Activated T-helper 1 cell treated with anti-CD3 and anti-CD28 coated beads, Interleukin-12 subunit alpha, Interleukin-12 subunit beta, Interleukin-2, Interleukin-4 antibody, amounts not matched to agents 30 ng/mL and 10 ng/mL and 1 ng/mL, durations not matched to agents 14 hours and 24 hours and 36 hours (primary cell): ENCODE measurements around the gene LPXN. TPM values are rescaled to one million over a fixed set of nuclear protein-coding genes. Genes with fewer than 3 reads are reported as not detected.

ENCODE experiments used
- DNase-seq: peaks from one replicate; pipeline ENCODE4 v3.0.0; 2021; ENCODE audit warnings: low spot score
- H3K27ac Mint-ChIP-seq: one replicate; pipeline ENCODE4 v1.8.0; 2021; ENCODE audit warnings: mild to moderate bottlenecking, mixed read lengths
- H3K27me3 Mint-ChIP-seq: one replicate; pipeline ENCODE4 v1.8.0; 2022; ENCODE audit warnings: mild to moderate bottlenecking, moderate library complexity, mixed read lengths; ENCODE audit not compliant: insufficient read depth
- H3K36me3 Mint-ChIP-seq: one replicate; pipeline ENCODE4 v1.8.0; 2021; ENCODE audit warnings: low read depth, mixed read lengths
- H3K4me1 Mint-ChIP-seq: one replicate; pipeline ENCODE4 v1.8.0; 2021; ENCODE audit warnings: low read depth, mixed read lengths
- H3K4me3 Mint-ChIP-seq: one replicate; pipeline ENCODE4 v1.8.0; 2021; ENCODE audit warnings: mild to moderate bottlenecking, moderate library complexity, mixed read lengths
- H3K9me3 Mint-ChIP-seq: one replicate; pipeline ENCODE4 v1.8.0; 2021; ENCODE audit warnings: mixed read lengths
- intact Hi-C: fragments of 100-400 bp; cut with micrococcal nuclease; formaldehyde crosslinking; loops from one replicate; pipeline ENCODE4 v1.15.1; 2024
- total RNA-seq: library from RNA; stranded (reverse); gene quantifications from 2 replicates; pipeline ENCODE4 v1.2.3, GENCODE V29; 2022

LPXN gene
- total RNA-seq = 70.4 and 73.6 TPM in 2 replicates

- Mint-ChIP-seq H3K27me3 (no peaks in the 10 kb centered on the region), H3K27ac (peak within 1 kb of the TSS; percentile 100), H3K36me3 (peaks cover 11% of the 10 kb centered on the region), H3K4me1 (peaks cover 66% of the 10 kb centered on the region), H3K9me3 (no peaks in the 10 kb centered on the region), H3K4me3 (peak within 1 kb of the TSS; percentile 90)
- DNase-seq = peak; percentile 45
- intact Hi-C loops = loop anchor here (2.0 to 10.0 kb wide), 7 partner anchors 632 to 1282 kb away; partner anchors contain the start of genes P2RX3, SLC43A3, SSRP1 and STX3
Observed at GRCh38 chr11:58575377-58576020, at the start of gene LPXN. LPXN (minus strand) TSS chr11:58575856; CDS start chr11:58575772, 84 bp downstream.

GRCh38 chr11:58625086-58625485 is 49.4 kb upstream of the LPXN start:
- peaks cover 48% of the 10 kb centered on the region for H3K36me3 Mint-ChIP-seq
- no peaks in the 10 kb centered on the region for H3K27me3 Mint-ChIP-seq
- intact Hi-C loops = no loop called here

DNA sequence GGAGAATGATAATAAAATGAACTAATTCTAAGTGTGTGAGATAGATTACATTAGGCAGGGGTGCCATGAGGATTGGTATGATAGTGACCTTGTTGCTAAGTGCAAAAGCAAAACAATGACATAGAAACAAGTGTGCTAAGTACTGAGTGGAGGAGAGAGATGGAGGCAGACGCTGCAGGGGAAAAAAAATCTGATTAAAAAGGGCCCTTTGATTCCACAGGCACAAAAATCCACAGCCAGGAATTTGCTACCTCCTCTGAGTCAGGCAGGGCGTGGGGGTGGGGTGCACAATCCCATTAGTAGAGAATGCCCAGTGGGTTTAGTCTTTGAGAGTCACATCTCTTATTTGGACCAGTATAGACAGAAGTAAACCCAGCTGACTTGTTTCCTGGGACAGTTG is 46.7 kb upstream of the LPXN start, which contains the start of gene CNTF:
Gene CNTF (plus strand): TSS at position 322 of the 400 bp plus-strand sequence. CDS start 88 bp downstream, outside the sequence.
- Mint-ChIP-seq H3K36me3 (peaks cover 67% of the 10 kb centered on the region), H3K4me1 (peaks cover 25% of the 10 kb centered on the region), H3K27ac (peak within 1 kb of the TSS; percentile 43), H3K9me3 (no peaks in the 10 kb centered on the region), H3K4me3 (no peak within 1 kb of the TSS), H3K27me3 (no peaks in the 10 kb centered on the region)
- no peak for DNase-seq
- intact Hi-C loops = no loop called here

More at GRCh38 chr11:58625086-58625485, 49.4 kb upstream of the LPXN start:
- no peak overlapping the region for H3K27ac Mint-ChIP-seq
- H3K4me1 Mint-ChIP-seq = peaks cover 30% of the 10 kb centered on the region
- no peak overlapping the region for H3K4me3 Mint-ChIP-seq
- no peak for DNase-seq
- H3K9me3 Mint-ChIP-seq = no peaks in the 10 kb centered on the region

- peaks cover 21% of the 10 kb centered on the region for H3K4me1 Mint-ChIP-seq
- peaks cover 71% of the 10 kb centered on the region for H3K36me3 Mint-ChIP-seq
- no peaks in the 10 kb centered on the region for H3K27me3 Mint-ChIP-seq
- no peaks in the 10 kb centered on the region for H3K9me3 Mint-ChIP-seq
- DNase-seq = no peak
- H3K4me3 Mint-ChIP-seq = no peak overlapping the region
- peak overlapping the region; percentile 43 for H3K27ac Mint-ChIP-seq
- intact Hi-C loops = no loop called here
Observed at GRCh38 chr11:58621586-58622262, 46.1 kb upstream of the LPXN start.

DNA sequence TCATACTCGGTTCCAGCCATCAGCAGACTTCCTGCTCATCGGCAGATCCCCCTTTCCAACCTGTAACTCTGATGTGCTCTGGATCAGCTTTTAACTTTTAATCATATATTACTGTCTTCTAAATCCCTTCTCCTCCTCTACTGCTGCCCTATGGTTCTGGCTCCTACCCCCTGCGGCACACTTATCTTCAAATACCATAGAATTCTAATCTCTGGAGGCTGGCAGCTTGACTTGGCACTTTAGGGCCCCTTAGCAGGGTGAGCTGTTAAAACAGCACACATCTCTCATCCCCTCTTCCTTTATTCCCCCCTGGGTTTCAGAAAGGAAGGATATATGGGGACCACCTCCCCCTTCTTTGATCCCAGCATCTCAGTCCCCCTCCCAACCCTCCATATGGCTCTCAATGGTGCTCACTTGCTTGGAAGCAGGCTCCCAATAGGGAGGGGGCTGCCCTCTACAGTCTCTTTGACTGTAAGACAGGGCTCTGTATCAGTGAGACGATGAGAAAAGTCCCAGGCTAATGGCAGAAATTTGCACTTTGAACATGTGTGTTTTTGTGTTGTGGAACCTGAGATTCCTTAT is 42.4 kb upstream of the LPXN start:
- H3K27me3 Mint-ChIP-seq = no peaks in the 10 kb centered on the region
- intact Hi-C loops = no loop called here
- no peak for DNase-seq
- no peak overlapping the region for H3K4me3 Mint-ChIP-seq
- H3K36me3 Mint-ChIP-seq = peaks cover 73% of the 10 kb centered on the region
- peaks cover 31% of the 10 kb centered on the region for H3K4me1 Mint-ChIP-seq
- H3K9me3 Mint-ChIP-seq = no peaks in the 10 kb centered on the region
- peak overlapping the region; percentile 62 for H3K27ac Mint-ChIP-seq

GRCh38 chr11:58616594-58616993 is 40.9 kb upstream of the LPXN start:
- H3K4me1 Mint-ChIP-seq = peaks cover 28% of the 10 kb centered on the region
- peaks cover 69% of the 10 kb centered on the region for H3K36me3 Mint-ChIP-seq
- no peak overlapping the region for H3K4me3 Mint-ChIP-seq
- H3K9me3 Mint-ChIP-seq = no peaks in the 10 kb centered on the region
- no peaks in the 10 kb centered on the region for H3K27me3 Mint-ChIP-seq
- no peak for DNase-seq
- intact Hi-C loops = no loop called here
- H3K27ac Mint-ChIP-seq = no peak overlapping the region

DNA sequence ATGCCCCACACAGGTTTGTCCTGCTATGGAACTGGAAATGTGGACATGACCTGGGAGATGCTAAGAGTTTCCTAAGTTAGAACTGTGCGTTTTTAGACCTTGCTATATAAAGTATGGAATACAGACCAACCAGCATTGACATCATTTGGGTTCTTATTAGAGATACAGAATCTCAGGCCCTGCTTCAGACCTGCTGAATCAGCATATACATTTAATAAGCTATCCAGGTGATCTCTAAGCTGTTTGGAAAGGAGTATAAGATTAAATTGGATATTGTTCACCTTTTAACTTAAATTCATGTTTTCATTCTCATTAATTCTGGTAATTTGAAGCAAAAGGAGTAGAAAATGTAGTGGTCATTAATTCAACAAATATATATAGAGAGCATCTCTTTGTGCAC is 39.9 kb upstream of the LPXN start:
- intact Hi-C loops = no loop called here
- Mint-ChIP-seq H3K36me3 (peaks cover 75% of the 10 kb centered on the region), H3K9me3 (no peaks in the 10 kb centered on the region), H3K4me1 (peaks cover 35% of the 10 kb centered on the region), H3K27me3 (no peaks in the 10 kb centered on the region), H3K27ac (no peak overlapping the region), H3K4me3 (no peak overlapping the region)
- no peak for DNase-seq

GRCh38 chr11:58613228-58613627 is 37.6 kb upstream of the LPXN start:
- Mint-ChIP-seq H3K4me3 (no peak overlapping the region), H3K4me1 (peaks cover 37% of the 10 kb centered on the region), H3K9me3 (no peaks in the 10 kb centered on the region), H3K27ac (no peak overlapping the region), H3K27me3 (no peaks in the 10 kb centered on the region), H3K36me3 (peaks cover 63% of the 10 kb centered on the region)
- intact Hi-C loops = loop anchor here (2.0 kb wide), 1 partner anchor 34 kb away; the partner anchor contains the start of gene ZFP91
- DNase-seq = no peak

GRCh38 chr11:58609723-58610122 is 34.1 kb upstream of the LPXN start:
- no peaks in the 10 kb centered on the region for H3K9me3 Mint-ChIP-seq
- intact Hi-C loops = loop anchor here (2.0 kb wide), 1 partner anchor 13 kb away; no protein-coding TSS in a partner anchor
- H3K4me1 Mint-ChIP-seq = peaks cover 60% of the 10 kb centered on the region
- no peak overlapping the region for H3K4me3 Mint-ChIP-seq
- H3K36me3 Mint-ChIP-seq = peaks cover 46% of the 10 kb centered on the region
- no peaks in the 10 kb centered on the region for H3K27me3 Mint-ChIP-seq
- no peak for DNase-seq
- no peak overlapping the region for H3K27ac Mint-ChIP-seq

DNA sequence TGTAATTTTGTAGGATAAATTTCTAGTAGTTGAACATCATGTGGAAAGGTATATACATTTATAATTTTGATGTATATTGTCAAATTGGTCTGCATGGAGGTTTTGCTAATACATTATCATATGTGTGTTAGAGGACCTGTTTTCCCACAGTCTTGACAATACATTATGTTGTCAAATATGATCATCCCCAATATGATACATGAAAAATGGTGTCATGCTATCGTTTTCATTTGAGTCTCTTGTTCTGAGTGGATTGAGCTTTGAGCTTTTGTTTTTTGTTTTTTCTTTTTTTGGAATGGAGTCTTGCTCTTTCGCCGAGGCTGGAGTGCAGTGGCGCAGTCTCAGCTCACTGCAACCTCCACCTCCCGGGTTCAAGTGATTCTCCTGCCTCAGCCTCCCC is 32.7 kb upstream of the LPXN start:
- intact Hi-C loops = no loop called here
- no peaks in the 10 kb centered on the region for H3K9me3 Mint-ChIP-seq
- H3K27ac Mint-ChIP-seq = no peak overlapping the region
- H3K4me3 Mint-ChIP-seq = no peak overlapping the region
- no peaks in the 10 kb centered on the region for H3K27me3 Mint-ChIP-seq
- peaks cover 41% of the 10 kb centered on the region for H3K36me3 Mint-ChIP-seq
- peaks cover 61% of the 10 kb centered on the region for H3K4me1 Mint-ChIP-seq
- no peak for DNase-seq

DNA sequence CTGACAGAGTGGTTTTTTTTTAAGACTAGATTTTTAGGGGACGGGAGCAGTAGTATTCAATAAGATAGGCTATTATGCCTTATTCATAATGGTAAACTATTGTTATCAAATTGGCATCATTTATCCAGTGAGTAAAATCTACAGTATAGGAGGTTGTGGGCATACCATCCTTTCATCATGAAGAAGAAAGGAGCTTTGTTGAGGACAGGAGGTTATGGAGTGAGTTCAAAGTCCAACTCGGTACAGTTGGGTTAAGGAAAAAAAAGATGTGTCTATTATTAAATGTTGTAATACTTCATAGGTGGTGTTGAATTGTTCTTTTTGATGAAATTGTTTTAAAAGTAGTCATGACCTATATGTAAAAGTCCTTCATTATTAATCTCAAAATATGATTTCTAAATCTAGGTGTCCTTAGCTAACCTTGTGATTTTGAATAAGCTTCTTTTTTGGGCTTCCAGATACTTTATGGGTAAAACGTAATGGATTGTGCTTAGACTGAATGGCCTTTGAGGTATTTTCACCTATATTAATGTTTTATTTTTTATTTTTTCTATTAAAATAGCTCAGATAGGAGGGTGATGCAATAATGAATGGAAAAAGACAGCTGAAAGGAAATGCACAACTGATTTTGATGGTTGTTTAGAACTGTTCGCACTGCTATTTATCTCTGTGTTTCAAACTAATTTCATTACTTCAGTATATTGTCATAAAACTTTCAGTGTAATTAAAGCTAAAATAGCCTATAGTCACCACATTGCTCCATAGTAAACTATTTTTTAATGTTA is 31.5 kb upstream of the LPXN start:
- peak overlapping the region; percentile 1 for H3K27ac Mint-ChIP-seq
- no peaks in the 10 kb centered on the region for H3K27me3 Mint-ChIP-seq
- intact Hi-C loops = no loop called here
- no peaks in the 10 kb centered on the region for H3K9me3 Mint-ChIP-seq
- no peak overlapping the region for H3K4me3 Mint-ChIP-seq
- H3K36me3 Mint-ChIP-seq = peaks cover 43% of the 10 kb centered on the region
- peaks cover 57% of the 10 kb centered on the region for H3K4me1 Mint-ChIP-seq
- no peak for DNase-seq

DNA sequence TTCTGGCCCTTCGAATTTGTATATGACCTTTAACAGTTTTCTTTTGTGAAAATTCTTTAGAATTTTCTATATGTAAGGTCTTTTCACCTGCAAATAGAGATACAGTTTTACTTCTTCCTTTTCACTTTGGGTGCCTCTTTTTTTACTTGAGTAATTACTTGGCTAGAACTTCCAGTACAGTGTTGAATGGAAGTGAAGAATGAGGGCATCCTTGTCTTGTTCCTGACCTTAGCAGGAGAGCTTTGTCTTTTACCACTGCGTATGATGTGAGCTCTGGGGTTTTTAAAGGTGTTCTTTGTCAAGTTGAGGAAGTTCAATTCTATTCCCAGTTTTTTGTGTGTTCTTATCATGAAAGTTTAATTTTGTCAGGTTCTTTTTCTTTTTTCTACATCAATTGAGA is 24.9 kb upstream of the LPXN start:
- intact Hi-C loops = no loop called here
- Mint-ChIP-seq H3K27ac (no peak overlapping the region), H3K9me3 (no peaks in the 10 kb centered on the region)

More for the DNA sequence above, 24.9 kb upstream of the LPXN start:
- no peaks in the 10 kb centered on the region for H3K27me3 Mint-ChIP-seq
- H3K4me1 Mint-ChIP-seq = peaks cover 75% of the 10 kb centered on the region
- no peak overlapping the region for H3K4me3 Mint-ChIP-seq
- H3K36me3 Mint-ChIP-seq = peaks cover 35% of the 10 kb centered on the region
- DNase-seq = no peak
